ENCODE data around the gene ABLIM3. TPM values are rescaled to one million over a fixed set of nuclear protein-coding genes. Genes with fewer than 3 reads are reported as not detected.

Gene ABLIM3
- polyA plus RNA-seq, 1 donor (not counting 4 experiments of a cell fraction or from before 2014, with no cell fraction given): 7.9 TPM

DNA sequence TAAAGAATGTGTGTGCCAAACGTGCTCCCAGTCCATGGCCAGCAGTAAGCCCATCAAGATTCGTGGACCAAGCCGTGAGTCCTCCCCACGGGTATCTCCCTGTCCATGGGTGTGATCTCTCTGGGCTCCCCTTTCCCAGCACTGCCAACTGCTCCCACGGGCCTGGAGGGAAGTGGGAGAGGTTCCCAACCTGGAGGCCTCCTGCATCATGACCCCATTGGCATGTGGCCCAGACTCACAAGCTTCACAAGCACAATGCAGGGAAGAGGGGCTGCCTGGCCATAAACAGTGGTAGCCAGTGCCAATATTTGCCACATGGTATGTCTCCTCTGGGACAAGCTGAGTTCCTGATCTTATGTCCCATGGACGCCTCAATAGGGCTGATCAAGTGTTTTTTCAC is 59.1 kb downstream of the ABLIM3 start:
- no peaks in the 10 kb centered on the region for H3K9me3 ChIP-seq (ENCODE audit: control insufficient read depth, low read depth, low read length)
- no peaks in the 10 kb centered on the region for H3K27me3 ChIP-seq (ENCODE audit: control insufficient read depth, extremely low read depth, insufficient read depth, low read length)
- no peaks in the 10 kb centered on the region for H4K20me1 ChIP-seq (ENCODE audit: control insufficient read depth, extremely low read depth, insufficient read depth, low read length)
- H3K9ac ChIP-seq (ENCODE audit: control insufficient read depth, extremely low read depth, insufficient read depth, low read length): no peak overlapping the region
- H2AFZ ChIP-seq (ENCODE audit: control insufficient read depth, low read length): no peak overlapping the region
- H3K4me3 ChIP-seq (ENCODE audit: control insufficient read depth in 2 of 3, extremely low read depth in 1 of 3, insufficient read depth in 2 of 3, low read depth in 1 of 3, low read length in 3 of 3): no peak overlapping the region
- FAIRE-seq (no peak), DNase-seq (ENCODE audit: low read depth, low spot score) (no peak)
- H3K79me2 ChIP-seq (ENCODE audit: control insufficient read depth, insufficient read depth, low read length): no peaks in the 10 kb centered on the region
- peaks cover 9% of the 10 kb centered on the region for H3K4me1 ChIP-seq (ENCODE audit: control insufficient read depth, extremely low read depth, insufficient read depth, low read length)
- dilution Hi-C loops (cut with MboI; ENCODE audit: extremely low pct_ligation_motif_present, low sequenced_read_pairs): no loop called here
- peaks cover 0 to 3% of the 10 kb centered on the region in 2 experiments for H3K36me3 ChIP-seq (ENCODE audit: control insufficient read depth in 2 of 2, extremely low read depth in 1 of 2, insufficient read depth in 2 of 2, low read length in 2 of 2)
- H3K27ac ChIP-seq (ENCODE audit: control insufficient read depth, insufficient read depth, low read length): no peak overlapping the region
- H3K9me1 ChIP-seq (ENCODE audit: control insufficient read depth, extremely low read depth, insufficient read depth, low read length): no peaks in the 10 kb centered on the region
- no peak for TF ChIP-seq EZH2 (IDR thresholded peaks at IDR 0.05; ENCODE audit: low read length)
- TF ChIP-seq, protein P1, sequence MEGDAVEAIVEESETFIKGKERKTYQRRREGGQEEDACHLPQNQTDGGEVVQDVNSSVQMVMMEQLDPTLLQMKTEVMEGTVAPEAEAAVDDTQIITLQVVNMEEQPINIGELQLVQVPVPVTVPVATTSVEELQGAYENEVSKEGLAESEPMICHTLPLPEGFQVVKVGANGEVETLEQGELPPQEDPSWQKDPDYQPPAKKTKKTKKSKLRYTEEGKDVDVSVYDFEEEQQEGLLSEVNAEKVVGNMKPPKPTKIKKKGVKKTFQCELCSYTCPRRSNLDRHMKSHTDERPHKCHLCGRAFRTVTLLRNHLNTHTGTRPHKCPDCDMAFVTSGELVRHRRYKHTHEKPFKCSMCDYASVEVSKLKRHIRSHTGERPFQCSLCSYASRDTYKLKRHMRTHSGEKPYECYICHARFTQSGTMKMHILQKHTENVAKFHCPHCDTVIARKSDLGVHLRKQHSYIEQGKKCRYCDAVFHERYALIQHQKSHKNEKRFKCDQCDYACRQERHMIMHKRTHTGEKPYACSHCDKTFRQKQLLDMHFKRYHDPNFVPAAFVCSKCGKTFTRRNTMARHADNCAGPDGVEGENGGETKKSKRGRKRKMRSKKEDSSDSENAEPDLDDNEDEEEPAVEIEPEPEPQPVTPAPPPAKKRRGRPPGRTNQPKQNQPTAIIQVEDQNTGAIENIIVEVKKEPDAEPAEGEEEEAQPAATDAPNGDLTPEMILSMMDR (optimal IDR thresholded peaks at IDR 0.05 in 1 of 3, IDR thresholded peaks at IDR 0.05 in 1 of 3, conservative IDR thresholded peaks at IDR 0.05 in 1 of 3; ENCODE audit: extremely low read depth in 1 of 3, insufficient read depth in 2 of 3, low read length in 3 of 3): no peak
- no peak overlapping the region for H3K4me2 ChIP-seq (ENCODE audit: control insufficient read depth, extremely low read depth, insufficient read depth, low read depth, low read length)

DNA sequence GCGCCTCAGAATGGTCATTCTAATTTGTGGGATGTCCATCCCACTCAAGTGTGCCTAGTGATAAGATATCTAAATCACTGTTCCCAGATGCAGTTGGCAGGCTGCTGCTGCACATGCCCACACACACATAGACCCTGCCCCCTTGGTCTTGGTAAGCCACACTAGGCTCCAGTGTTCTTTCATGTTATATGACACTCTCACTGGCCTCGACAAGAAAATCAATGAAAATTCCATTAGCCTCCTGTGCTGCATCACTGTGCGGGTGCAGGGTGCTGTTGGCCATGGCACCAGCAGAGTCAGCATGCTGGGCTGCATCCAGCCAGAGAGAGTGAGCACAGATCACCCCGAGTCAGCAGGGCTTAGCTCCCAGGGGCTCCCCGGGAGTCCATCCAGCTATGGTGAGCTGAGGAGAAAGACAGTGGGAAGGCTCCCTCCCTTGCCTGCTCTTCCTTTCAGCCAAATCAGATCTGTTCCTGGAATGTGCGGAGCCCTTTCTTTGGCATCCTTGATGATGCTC is 59.9 kb downstream of the ABLIM3 start:
- FAIRE-seq (no peak), DNase-seq (ENCODE audit: low read depth, low spot score) (no peak)
- Histone ChIP-seq H3K27me3 (ENCODE audit: control insufficient read depth, extremely low read depth, insufficient read depth, low read length) (no peaks in the 10 kb centered on the region), H3K4me2 (ENCODE audit: control insufficient read depth, extremely low read depth, insufficient read depth, low read depth, low read length) (no peak overlapping the region), H3K36me3 (ENCODE audit: control insufficient read depth in 2 of 2, extremely low read depth in 1 of 2, insufficient read depth in 2 of 2, low read length in 2 of 2) (peaks cover 0 to 3% of the 10 kb centered on the region in 2 experiments), H3K79me2 (ENCODE audit: control insufficient read depth, insufficient read depth, low read length) (no peaks in the 10 kb centered on the region), H2AFZ (ENCODE audit: control insufficient read depth, low read length) (no peak overlapping the region), H3K4me3 (ENCODE audit: control insufficient read depth in 2 of 3, extremely low read depth in 1 of 3, insufficient read depth in 2 of 3, low read depth in 1 of 3, low read length in 3 of 3) (no peak overlapping the region), H3K9me1 (ENCODE audit: control insufficient read depth, extremely low read depth, insufficient read depth, low read length) (no peaks in the 10 kb centered on the region), H3K9me3 (ENCODE audit: control insufficient read depth, low read depth, low read length) (no peaks in the 10 kb centered on the region), H3K4me1 (ENCODE audit: control insufficient read depth, extremely low read depth, insufficient read depth, low read length) (peaks cover 11% of the 10 kb centered on the region), H3K27ac (ENCODE audit: control insufficient read depth, insufficient read depth, low read length) (no peak overlapping the region), H4K20me1 (ENCODE audit: control insufficient read depth, extremely low read depth, insufficient read depth, low read length) (no peaks in the 10 kb centered on the region), H3K9ac (ENCODE audit: control insufficient read depth, extremely low read depth, insufficient read depth, low read length) (no peak overlapping the region)
- dilution Hi-C loops (cut with MboI; ENCODE audit: extremely low pct_ligation_motif_present, low sequenced_read_pairs): no loop called here
- TF ChIP-seq, protein P1 (optimal IDR thresholded peaks at IDR 0.05 in 1 of 3, IDR thresholded peaks at IDR 0.05 in 1 of 3, conservative IDR thresholded peaks at IDR 0.05 in 1 of 3; ENCODE audit: extremely low read depth in 1 of 3, insufficient read depth in 2 of 3, low read length in 3 of 3): no peak
- no peak for TF ChIP-seq EZH2 (IDR thresholded peaks at IDR 0.05; ENCODE audit: low read length)
